HL-60 (cell line): Measurements from ENCODE around the gene CLDN34.

ENCODE experiments used
- DNase-seq, 2 experiments: peaks; one replicate each; pipeline ENCODE4 v3.0.0-alpha.2; 2010 to 2020; ENCODE audit warnings: low read depth in 1 of 2, low spot score in 1 of 2
- H3K27ac ChIP-seq: fragments of 250-450 bp; sonication (Bioruptor Pico); replicated peaks from 2 replicates; pipeline ENCODE4 v1.5.1; 2020; ENCODE audit warnings: mild to moderate bottlenecking, moderate library complexity
- H3K27me3 ChIP-seq: fragments of 250-450 bp; sonication (Bioruptor Pico); 2 replicates; pipeline ENCODE4 v1.5.1; 2021; ENCODE audit warnings: mild to moderate bottlenecking, moderate library complexity; ENCODE audit not compliant: insufficient read depth, poor library complexity, severe bottlenecking
- H3K4me3 ChIP-seq: replicated peaks from 2 replicates; pipeline ENCODE4 v1.5.1; 2011; ENCODE audit warnings: mild to moderate bottlenecking, control low read depth, low read length; ENCODE audit not compliant: insufficient read depth
- GABPA ChIP-seq: IDR thresholded peaks from 2 replicates; pipeline ENCODE4 v1.6.1; 2012; ENCODE audit warnings: low read depth
- POLR2AphosphoS5 ChIP-seq: IDR thresholded peaks from 2 replicates; pipeline ENCODE4 v1.6.1; 2012; ENCODE audit warnings: low read depth
- SPI1 ChIP-seq: IDR thresholded peaks from 2 replicates; pipeline ENCODE4 v1.6.1; 2012; ENCODE audit warnings: low read depth, mild to moderate bottlenecking, borderline replicate concordance
- TF ChIP-seq, protein P1 (sequence below): IDR thresholded peaks from one replicate; pipeline ENCODE4 v1.5.1; 2011; ENCODE audit warnings: low read length, control low read depth, inconsistent platforms; ENCODE audit not compliant: insufficient read depth
- TF ChIP-seq, protein P2 (sequence below): IDR thresholded peaks from 2 replicates; pipeline ENCODE4 v1.6.1; 2012; ENCODE audit warnings: low read depth; ENCODE audit not compliant: insufficient replicate concordance

CLDN34 gene

DNA sequence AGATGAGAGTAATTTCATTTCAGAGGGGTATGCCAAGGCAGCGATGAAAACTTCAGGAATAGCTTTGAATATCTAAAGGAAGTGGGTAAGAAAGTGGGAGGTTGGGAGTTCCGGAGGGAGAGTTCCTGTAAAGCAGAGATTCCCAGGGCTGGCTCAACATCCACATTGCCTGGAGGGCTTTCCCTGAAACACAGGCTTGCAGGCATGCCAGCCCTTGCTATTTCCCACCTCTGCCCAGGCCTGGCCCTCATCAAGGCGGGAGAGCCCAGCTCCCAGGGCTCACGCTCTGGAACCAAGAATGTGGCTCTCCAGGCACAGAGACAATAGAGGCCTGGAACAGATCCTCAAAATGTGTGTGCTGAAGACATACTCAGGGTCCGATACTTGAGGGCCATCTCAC lies 43.8 kb upstream of the CLDN34 start:
- H3K4me3 ChIP-seq: no peak overlapping the region
- no peak overlapping the region for H3K27ac ChIP-seq
- H3K27me3 ChIP-seq: no peaks in the 10 kb centered on the region
- TF ChIP-seq GABPA (no peak), POLR2AphosphoS5 (no peak), SPI1 (no peak)
- TF ChIP-seq, protein P1, sequence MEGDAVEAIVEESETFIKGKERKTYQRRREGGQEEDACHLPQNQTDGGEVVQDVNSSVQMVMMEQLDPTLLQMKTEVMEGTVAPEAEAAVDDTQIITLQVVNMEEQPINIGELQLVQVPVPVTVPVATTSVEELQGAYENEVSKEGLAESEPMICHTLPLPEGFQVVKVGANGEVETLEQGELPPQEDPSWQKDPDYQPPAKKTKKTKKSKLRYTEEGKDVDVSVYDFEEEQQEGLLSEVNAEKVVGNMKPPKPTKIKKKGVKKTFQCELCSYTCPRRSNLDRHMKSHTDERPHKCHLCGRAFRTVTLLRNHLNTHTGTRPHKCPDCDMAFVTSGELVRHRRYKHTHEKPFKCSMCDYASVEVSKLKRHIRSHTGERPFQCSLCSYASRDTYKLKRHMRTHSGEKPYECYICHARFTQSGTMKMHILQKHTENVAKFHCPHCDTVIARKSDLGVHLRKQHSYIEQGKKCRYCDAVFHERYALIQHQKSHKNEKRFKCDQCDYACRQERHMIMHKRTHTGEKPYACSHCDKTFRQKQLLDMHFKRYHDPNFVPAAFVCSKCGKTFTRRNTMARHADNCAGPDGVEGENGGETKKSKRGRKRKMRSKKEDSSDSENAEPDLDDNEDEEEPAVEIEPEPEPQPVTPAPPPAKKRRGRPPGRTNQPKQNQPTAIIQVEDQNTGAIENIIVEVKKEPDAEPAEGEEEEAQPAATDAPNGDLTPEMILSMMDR: no peak
- TF ChIP-seq, protein P2, sequence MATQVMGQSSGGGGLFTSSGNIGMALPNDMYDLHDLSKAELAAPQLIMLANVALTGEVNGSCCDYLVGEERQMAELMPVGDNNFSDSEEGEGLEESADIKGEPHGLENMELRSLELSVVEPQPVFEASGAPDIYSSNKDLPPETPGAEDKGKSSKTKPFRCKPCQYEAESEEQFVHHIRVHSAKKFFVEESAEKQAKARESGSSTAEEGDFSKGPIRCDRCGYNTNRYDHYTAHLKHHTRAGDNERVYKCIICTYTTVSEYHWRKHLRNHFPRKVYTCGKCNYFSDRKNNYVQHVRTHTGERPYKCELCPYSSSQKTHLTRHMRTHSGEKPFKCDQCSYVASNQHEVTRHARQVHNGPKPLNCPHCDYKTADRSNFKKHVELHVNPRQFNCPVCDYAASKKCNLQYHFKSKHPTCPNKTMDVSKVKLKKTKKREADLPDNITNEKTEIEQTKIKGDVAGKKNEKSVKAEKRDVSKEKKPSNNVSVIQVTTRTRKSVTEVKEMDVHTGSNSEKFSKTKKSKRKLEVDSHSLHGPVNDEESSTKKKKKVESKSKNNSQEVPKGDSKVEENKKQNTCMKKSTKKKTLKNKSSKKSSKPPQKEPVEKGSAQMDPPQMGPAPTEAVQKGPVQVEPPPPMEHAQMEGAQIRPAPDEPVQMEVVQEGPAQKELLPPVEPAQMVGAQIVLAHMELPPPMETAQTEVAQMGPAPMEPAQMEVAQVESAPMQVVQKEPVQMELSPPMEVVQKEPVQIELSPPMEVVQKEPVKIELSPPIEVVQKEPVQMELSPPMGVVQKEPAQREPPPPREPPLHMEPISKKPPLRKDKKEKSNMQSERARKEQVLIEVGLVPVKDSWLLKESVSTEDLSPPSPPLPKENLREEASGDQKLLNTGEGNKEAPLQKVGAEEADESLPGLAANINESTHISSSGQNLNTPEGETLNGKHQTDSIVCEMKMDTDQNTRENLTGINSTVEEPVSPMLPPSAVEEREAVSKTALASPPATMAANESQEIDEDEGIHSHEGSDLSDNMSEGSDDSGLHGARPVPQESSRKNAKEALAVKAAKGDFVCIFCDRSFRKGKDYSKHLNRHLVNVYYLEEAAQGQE: no peak
- no peak for DNase-seq

DNA sequence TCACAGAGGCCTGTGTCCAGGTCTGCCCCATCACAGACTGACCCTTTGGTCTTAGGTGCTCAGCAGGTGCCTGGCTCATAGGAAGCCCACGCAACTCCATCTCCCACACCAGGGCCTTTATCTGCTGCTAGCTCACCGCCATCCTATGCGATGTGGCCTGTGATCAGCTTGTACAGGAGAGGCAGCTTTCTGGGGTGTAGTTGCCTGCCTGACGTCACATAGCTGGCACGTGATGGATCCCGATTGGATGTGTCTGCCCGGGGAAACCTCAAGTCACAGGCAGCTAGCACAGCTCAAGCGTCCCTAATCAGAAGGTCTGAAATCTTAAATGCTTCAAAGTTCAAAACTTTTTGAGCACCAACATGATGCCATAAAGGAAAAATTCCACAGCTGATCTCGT lies 41.2 kb upstream of the CLDN34 start:
- Histone ChIP-seq H3K27me3 (no peaks in the 10 kb centered on the region), H3K27ac (no peak overlapping the region), H3K4me3 (no peak overlapping the region)
- TF ChIP-seq, protein P1: no peak
- TF ChIP-seq SPI1 (no peak), GABPA (no peak), POLR2AphosphoS5 (no peak)
- TF ChIP-seq, protein P2: no peak
- no peak for DNase-seq

DNA sequence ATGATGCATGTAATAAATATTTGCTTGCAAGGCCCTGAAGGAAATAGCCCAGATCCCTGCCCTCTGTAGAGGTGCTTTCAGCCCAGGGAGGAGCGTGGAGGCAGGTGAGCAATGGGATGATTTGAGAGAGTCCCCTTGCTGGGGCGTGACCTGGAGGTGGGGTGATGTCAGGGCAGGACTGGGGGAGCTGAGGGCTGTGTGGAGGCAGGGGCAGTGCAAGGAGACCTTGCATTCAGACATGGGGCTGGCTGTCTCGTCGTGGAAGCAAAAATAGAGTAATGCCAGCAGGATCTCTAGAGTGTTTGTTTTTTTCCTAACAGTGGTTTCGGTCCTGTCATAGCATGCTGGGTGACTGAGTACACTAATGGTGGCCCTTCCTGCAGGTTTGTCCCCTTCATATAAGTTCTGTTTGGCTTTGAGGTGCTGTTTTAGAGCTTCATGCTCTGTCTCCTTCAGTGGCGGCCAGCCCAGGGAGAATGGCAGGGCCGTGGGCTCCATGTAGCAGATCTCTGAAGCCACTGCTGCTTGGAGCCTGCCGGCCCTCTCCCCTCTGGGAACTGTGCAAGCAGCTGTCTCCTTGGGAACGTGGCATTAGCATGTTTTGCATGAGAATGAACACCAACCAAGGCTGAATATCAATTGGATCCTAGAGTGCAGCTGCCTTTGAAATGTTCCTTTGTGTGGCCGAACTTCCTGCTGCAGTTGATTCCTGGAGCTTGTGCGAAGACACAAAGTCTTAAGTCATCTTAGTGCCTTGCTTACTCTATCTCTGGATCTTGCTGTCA lies 39.3 kb upstream of the CLDN34 start:
- DNase-seq: no peak
- Histone ChIP-seq H3K27me3 (no peaks in the 10 kb centered on the region), H3K27ac (no peak overlapping the region), H3K4me3 (no peak overlapping the region)
- no peak for TF ChIP-seq POLR2AphosphoS5
- TF ChIP-seq, protein P1: no peak
- TF ChIP-seq, protein P2: no peak
- TF ChIP-seq GABPA: no peak
- no peak for TF ChIP-seq SPI1
